ENCODE results near the gene DPYSL3. TPM values are rescaled to one million over a fixed set of nuclear protein-coding genes. Genes with fewer than 3 reads are reported as not detected.

DPYSL3 gene
- polyA plus RNA-seq, 1 donor from 2014 or later: 689 TPM

DNA sequence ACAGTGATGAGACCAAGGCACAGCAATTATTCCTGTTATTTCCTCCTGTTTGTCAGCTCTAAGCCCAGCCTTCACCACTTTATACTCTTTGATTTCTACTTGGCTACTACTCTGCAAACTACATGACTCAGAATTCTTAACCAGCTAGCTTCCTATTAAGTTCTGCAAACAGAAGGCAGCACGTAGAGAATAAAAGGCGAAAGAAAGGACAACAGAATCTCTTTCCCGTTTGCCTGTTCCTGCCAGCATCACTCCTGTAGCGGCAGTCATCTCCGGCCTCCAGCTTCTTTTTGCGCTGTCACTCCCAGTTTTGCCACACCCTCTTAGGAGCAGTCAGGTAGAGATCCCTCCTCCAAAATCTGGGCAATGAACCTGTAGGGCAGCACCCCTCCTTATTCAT, 29.9 kb downstream of the DPYSL3 start:
- no peaks in the 10 kb centered on the region for H3K9me2 ChIP-seq (ENCODE audit: insufficient read depth, low read length)
- H3K79me2 ChIP-seq (replicated peaks; ENCODE audit: insufficient read depth, low read length): no peaks in the 10 kb centered on the region

DNA sequence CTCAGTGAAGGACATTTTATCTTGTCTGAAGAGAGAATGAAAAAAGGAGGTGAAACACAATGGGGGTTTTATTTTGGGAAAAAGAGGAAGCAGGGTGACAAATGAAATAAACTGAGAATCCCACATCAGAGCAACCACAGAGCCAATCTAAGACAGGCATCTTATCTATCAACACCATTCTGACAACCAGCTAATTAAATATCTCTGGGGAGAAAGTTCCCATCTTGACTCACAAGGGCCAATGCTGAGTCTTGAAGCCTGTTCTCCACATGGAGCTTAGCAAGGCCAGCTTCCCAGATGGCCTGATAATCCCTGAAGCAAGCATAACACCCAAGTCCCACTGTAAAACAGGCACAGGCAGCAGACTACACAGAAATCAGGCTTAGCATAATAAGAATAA, 30.4 kb downstream of the DPYSL3 start:
- Histone ChIP-seq H3K79me2 (replicated peaks; ENCODE audit: insufficient read depth, low read length) (no peaks in the 10 kb centered on the region), H3K27me3 (ENCODE audit: insufficient read depth, low read depth, low read length) (no peaks in the 10 kb centered on the region), H4K20me1 (ENCODE audit: insufficient read depth) (no peaks in the 10 kb centered on the region), H3K36me3 (ENCODE audit: insufficient read depth, low read length) (no peaks in the 10 kb centered on the region), H3K4me2 (ENCODE audit: low read length) (no peak overlapping the region), H2AFZ (ENCODE audit: low read depth, low read length) (no peak overlapping the region), H3K9me3 (ENCODE audit: low read length) (no peaks in the 10 kb centered on the region), H3K4me3 (ENCODE audit: low read length) (no peak overlapping the region), H3K9ac (ENCODE audit: low read length) (no peak overlapping the region), H3K9me2 (ENCODE audit: insufficient read depth, low read length) (no peaks in the 10 kb centered on the region), H3K27ac (ENCODE audit: low read length) (no peak overlapping the region), H3F3A (ENCODE audit: insufficient read depth, low read length, poor library complexity, severe bottlenecking) (no peaks in the 10 kb centered on the region)
- TF ChIP-seq EP300 (conservative IDR thresholded peaks at IDR 0.05; ENCODE audit: poor library complexity, severe bottlenecking): no peak
- TF ChIP-seq EZH2 (IDR thresholded peaks at IDR 0.05; ENCODE audit: borderline replicate concordance, insufficient read depth, low read length, poor library complexity, severe bottlenecking): no peak
- no peak for TF ChIP-seq RAD21 (conservative IDR thresholded peaks at IDR 0.05)
- no peak for TF ChIP-seq TAF1 (IDR thresholded peaks at IDR 0.05; ENCODE audit: low read depth)
- TF ChIP-seq SMC3 (conservative IDR thresholded peaks at IDR 0.05; ENCODE audit: poor library complexity): no peak
- no peak for TF ChIP-seq POLR2AphosphoS5 (IDR thresholded peaks at IDR 0.05)
- TF ChIP-seq MXI1 (conservative IDR thresholded peaks at IDR 0.05; ENCODE audit: poor library complexity, severe bottlenecking): no peak
- TF ChIP-seq, protein P1, sequence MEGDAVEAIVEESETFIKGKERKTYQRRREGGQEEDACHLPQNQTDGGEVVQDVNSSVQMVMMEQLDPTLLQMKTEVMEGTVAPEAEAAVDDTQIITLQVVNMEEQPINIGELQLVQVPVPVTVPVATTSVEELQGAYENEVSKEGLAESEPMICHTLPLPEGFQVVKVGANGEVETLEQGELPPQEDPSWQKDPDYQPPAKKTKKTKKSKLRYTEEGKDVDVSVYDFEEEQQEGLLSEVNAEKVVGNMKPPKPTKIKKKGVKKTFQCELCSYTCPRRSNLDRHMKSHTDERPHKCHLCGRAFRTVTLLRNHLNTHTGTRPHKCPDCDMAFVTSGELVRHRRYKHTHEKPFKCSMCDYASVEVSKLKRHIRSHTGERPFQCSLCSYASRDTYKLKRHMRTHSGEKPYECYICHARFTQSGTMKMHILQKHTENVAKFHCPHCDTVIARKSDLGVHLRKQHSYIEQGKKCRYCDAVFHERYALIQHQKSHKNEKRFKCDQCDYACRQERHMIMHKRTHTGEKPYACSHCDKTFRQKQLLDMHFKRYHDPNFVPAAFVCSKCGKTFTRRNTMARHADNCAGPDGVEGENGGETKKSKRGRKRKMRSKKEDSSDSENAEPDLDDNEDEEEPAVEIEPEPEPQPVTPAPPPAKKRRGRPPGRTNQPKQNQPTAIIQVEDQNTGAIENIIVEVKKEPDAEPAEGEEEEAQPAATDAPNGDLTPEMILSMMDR (IDR thresholded peaks at IDR 0.05; ENCODE audit: poor library complexity, severe bottlenecking): no peak
- TF ChIP-seq, protein P2, sequence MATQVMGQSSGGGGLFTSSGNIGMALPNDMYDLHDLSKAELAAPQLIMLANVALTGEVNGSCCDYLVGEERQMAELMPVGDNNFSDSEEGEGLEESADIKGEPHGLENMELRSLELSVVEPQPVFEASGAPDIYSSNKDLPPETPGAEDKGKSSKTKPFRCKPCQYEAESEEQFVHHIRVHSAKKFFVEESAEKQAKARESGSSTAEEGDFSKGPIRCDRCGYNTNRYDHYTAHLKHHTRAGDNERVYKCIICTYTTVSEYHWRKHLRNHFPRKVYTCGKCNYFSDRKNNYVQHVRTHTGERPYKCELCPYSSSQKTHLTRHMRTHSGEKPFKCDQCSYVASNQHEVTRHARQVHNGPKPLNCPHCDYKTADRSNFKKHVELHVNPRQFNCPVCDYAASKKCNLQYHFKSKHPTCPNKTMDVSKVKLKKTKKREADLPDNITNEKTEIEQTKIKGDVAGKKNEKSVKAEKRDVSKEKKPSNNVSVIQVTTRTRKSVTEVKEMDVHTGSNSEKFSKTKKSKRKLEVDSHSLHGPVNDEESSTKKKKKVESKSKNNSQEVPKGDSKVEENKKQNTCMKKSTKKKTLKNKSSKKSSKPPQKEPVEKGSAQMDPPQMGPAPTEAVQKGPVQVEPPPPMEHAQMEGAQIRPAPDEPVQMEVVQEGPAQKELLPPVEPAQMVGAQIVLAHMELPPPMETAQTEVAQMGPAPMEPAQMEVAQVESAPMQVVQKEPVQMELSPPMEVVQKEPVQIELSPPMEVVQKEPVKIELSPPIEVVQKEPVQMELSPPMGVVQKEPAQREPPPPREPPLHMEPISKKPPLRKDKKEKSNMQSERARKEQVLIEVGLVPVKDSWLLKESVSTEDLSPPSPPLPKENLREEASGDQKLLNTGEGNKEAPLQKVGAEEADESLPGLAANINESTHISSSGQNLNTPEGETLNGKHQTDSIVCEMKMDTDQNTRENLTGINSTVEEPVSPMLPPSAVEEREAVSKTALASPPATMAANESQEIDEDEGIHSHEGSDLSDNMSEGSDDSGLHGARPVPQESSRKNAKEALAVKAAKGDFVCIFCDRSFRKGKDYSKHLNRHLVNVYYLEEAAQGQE (IDR thresholded peaks at IDR 0.05; ENCODE audit: borderline replicate concordance): no peak

More for the DNA sequence above, 29.9 kb downstream of the DPYSL3 start:
- no peak overlapping the region for H3K27ac ChIP-seq (ENCODE audit: low read length)
- no peak overlapping the region for H3K4me3 ChIP-seq (ENCODE audit: low read length)
- no peak overlapping the region for H3K4me2 ChIP-seq (ENCODE audit: low read length)
- no peaks in the 10 kb centered on the region for H3K36me3 ChIP-seq (ENCODE audit: insufficient read depth, low read length)
- H3K9me3 ChIP-seq (ENCODE audit: low read length): no peaks in the 10 kb centered on the region
- H3K27me3 ChIP-seq (ENCODE audit: insufficient read depth, low read depth, low read length): no peaks in the 10 kb centered on the region
- no peak overlapping the region for H2AFZ ChIP-seq (ENCODE audit: low read depth, low read length)
- TF ChIP-seq POLR2AphosphoS5 (IDR thresholded peaks at IDR 0.05): no peak
- TF ChIP-seq SMC3 (conservative IDR thresholded peaks at IDR 0.05; ENCODE audit: poor library complexity): no peak
- TF ChIP-seq, protein P1 (IDR thresholded peaks at IDR 0.05; ENCODE audit: poor library complexity, severe bottlenecking): no peak
- no peak for TF ChIP-seq RAD21 (conservative IDR thresholded peaks at IDR 0.05)
- no peak for TF ChIP-seq MXI1 (conservative IDR thresholded peaks at IDR 0.05; ENCODE audit: poor library complexity, severe bottlenecking)
- no peak for TF ChIP-seq TAF1 (IDR thresholded peaks at IDR 0.05; ENCODE audit: low read depth)
- TF ChIP-seq, protein P2 (IDR thresholded peaks at IDR 0.05; ENCODE audit: borderline replicate concordance): no peak
- no peak for TF ChIP-seq EZH2 (IDR thresholded peaks at IDR 0.05; ENCODE audit: borderline replicate concordance, insufficient read depth, low read length, poor library complexity, severe bottlenecking)
- TF ChIP-seq EP300 (conservative IDR thresholded peaks at IDR 0.05; ENCODE audit: poor library complexity, severe bottlenecking): no peak
- H4K20me1 ChIP-seq (ENCODE audit: insufficient read depth): no peaks in the 10 kb centered on the region
- H3K9ac ChIP-seq (ENCODE audit: low read length): no peak overlapping the region
- no peaks in the 10 kb centered on the region for H3F3A ChIP-seq (ENCODE audit: insufficient read depth, low read length, poor library complexity, severe bottlenecking)
